ENCODE results near the gene GALNT2. TPM values are rescaled to one million over a fixed set of nuclear protein-coding genes. Genes with fewer than 3 reads are reported as not detected.
A peak's percentile ranks its signal among the peaks of the same experiment; 100 is the strongest.

The GALNT2 gene
- total and polyA plus RNA-seq, 10 donors = 7.9 to 44.8 (median 36.9) TPM

DNA sequence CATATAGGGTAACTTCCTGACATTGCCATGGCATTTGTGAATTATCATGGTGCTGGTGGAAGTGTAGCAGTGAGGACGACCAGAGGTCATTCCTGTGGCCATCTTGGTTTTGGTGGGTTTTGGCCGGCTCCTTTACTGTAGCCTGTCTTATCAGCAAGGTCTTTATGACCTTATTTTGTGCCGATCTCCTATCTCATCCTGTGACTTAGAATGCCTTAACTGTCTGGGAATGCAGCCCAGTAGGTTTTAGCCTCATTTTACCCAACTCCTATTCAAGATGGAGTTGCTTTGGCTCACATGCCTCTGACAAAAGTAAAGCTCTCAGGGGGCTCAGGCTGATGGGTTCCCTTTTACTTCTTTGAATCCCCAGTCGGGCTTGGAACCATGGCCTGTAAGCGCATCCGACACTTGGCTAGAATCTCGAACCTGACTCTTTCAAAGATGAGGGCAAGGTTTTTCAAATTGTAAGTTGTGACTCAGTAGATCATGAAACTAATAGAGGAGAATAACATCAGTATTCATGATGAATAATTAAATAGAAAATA is 85.0 kb downstream of the GALNT2 start:
- whole genome bisulfite sequencing, 5 donors = 86 to 92% (median 91%) methylated on average over 7 of the region's 7 CpGs
- no peak for DNase-seq
- no peaks in the 10 kb centered on the region for H3K36me3 ChIP-seq
- H3K4me3 ChIP-seq = no peak overlapping the region
- TF ChIP-seq POLR2AphosphoS5 (IDR thresholded peaks at IDR 0.05) = no peak
- H3K4me1 ChIP-seq = peaks cover 2 to 82% (median 49%) of the 10 kb centered on the region in 6 donors
- H3K9me3 ChIP-seq = no peaks in the 10 kb centered on the region
- H3K27ac ChIP-seq = no peak overlapping the region
- no peaks in the 10 kb centered on the region for H3K27me3 ChIP-seq (replicated peaks in 1 of 7)
- intact Hi-C loops (cut with DNase I; ENCODE audit: low total_unique reads) = no loop called here

DNA sequence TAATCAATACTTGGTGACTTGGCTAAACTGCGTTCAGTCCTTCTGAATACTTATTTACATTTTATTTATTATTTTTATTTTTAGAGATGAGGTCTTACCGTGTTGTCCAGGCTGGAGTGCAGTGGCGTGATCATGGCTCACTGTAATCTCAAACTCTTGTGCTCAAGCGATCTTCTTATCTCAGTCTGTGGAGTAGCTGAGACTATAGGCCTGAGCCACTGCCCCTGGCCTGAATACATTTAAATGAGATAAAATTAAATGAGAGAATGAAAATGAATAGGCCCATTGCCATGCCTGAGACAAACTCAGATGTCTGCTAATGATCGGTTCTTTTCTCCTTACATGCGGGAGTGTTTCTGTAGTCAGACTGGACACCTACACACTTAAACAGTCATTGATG is 86.0 kb downstream of the GALNT2 start:
- Histone ChIP-seq H3K4me3 (no peak overlapping the region), H3K9me3 (no peaks in the 10 kb centered on the region), H3K27me3 (replicated peaks in 1 of 7) (no peaks in the 10 kb centered on the region), H3K4me1 (peaks cover 2 to 78% (median 45%) of the 10 kb centered on the region in 6 donors), H3K27ac (peak overlapping the region in 4 of 8 donors; percentile 67 to 84 (median 80)), H3K36me3 (no peaks in the 10 kb centered on the region)
- intact Hi-C loops (cut with DNase I; ENCODE audit: low total_unique reads) = no loop called here
- no peak for DNase-seq
- TF ChIP-seq POLR2A (IDR thresholded peaks at IDR 0.05) (no peak), POLR2AphosphoS5 (IDR thresholded peaks at IDR 0.05) (no peak)
- TF ChIP-seq, protein P1, sequence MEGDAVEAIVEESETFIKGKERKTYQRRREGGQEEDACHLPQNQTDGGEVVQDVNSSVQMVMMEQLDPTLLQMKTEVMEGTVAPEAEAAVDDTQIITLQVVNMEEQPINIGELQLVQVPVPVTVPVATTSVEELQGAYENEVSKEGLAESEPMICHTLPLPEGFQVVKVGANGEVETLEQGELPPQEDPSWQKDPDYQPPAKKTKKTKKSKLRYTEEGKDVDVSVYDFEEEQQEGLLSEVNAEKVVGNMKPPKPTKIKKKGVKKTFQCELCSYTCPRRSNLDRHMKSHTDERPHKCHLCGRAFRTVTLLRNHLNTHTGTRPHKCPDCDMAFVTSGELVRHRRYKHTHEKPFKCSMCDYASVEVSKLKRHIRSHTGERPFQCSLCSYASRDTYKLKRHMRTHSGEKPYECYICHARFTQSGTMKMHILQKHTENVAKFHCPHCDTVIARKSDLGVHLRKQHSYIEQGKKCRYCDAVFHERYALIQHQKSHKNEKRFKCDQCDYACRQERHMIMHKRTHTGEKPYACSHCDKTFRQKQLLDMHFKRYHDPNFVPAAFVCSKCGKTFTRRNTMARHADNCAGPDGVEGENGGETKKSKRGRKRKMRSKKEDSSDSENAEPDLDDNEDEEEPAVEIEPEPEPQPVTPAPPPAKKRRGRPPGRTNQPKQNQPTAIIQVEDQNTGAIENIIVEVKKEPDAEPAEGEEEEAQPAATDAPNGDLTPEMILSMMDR (IDR thresholded peaks at IDR 0.05 in 8 of 11, conservative IDR thresholded peaks at IDR 0.05 in 3 of 11) = no peak
- WGBS, 5 donors = 92 to 97% (median 95%) methylated on average over 6 of the region's 6 CpGs

DNA sequence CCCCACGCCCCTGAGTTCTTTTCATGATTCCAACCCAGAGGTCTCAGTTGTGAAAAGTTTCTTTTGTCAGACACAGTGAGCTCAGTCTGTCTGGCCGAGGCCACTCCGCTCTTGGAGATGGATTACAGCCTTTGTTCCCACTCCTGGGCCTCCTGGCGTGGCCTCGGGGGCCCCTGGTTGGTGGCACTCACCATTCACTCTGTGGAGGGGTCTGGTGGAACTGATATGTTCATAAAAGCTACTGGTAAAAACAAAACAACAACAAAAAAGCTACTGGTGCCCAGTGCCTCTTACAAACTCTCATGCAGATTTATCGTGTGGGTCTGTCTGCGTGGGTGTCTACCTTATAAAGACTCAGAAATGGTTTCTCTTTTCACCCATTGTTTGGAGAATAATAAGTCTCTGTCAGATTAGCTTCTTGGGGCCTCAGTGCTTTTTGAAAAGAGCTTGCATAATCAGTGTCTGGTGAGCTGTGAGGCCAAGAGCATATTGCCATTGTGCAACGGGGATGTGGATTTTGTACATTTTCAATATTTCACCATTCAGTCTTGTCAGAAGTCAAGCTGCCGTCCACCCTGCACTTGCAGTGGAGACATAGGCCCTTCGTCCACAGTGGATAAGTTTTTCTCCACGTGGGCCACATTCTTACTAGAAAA is 86.7 kb downstream of the GALNT2 start:
- no peak for TF ChIP-seq POLR2A (IDR thresholded peaks at IDR 0.05)
- peak in 1 of 3 donors; percentile 69 for TF ChIP-seq POLR2AphosphoS5 (IDR thresholded peaks at IDR 0.05)
- Histone ChIP-seq H3K27me3 (replicated peaks in 1 of 7) (no peaks in the 10 kb centered on the region), H3K4me1 (peaks cover 2 to 78% (median 46%) of the 10 kb centered on the region in 6 donors), H3K9me3 (no peaks in the 10 kb centered on the region), H3K27ac (peak overlapping the region in 6 of 8 donors; percentile 39 to 84 (median 72)), H3K4me3 (peak overlapping the region in 1 of 8 donors; percentile 22), H3K36me3 (no peaks in the 10 kb centered on the region)
- DNase-seq = no peak
- intact Hi-C loops (cut with DNase I; ENCODE audit: low total_unique reads) = no loop called here
- WGBS, 5 donors = 53 to 79% (median 69%) methylated on average over 11 of the region's 11 CpGs

DNA sequence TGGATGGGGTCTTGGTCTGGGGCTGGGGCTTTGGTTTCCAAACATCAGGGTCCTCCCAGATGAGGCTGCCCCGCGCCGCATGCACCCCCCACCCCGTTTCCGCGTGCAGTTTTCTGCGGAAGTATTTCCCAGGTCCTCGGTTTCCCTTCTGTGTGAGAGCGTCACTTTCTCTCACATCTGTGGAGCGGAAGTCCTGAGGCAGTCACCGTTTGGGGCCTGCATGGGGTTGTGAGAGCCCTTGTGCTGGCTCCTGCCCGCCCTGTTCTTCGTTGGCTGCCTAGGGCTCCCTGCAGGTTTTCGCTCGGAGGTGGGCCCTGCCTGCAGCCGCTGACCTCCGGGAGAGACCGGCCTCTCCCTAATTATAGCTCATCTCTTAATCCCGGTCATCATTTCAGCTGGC is 88.0 kb downstream of the GALNT2 start:
- TF ChIP-seq POLR2AphosphoS5 (IDR thresholded peaks at IDR 0.05) (no peak), POLR2A (IDR thresholded peaks at IDR 0.05) (no peak)
- TF ChIP-seq, protein P1 (IDR thresholded peaks at IDR 0.05 in 8 of 11, conservative IDR thresholded peaks at IDR 0.05 in 3 of 11) = no peak
- no peak for DNase-seq
- Histone ChIP-seq H3K9me3 (no peaks in the 10 kb centered on the region), H3K36me3 (no peaks in the 10 kb centered on the region), H3K4me1 (peaks cover 0 to 75% (median 40%) of the 10 kb centered on the region in 6 donors), H3K27me3 (replicated peaks in 1 of 7) (no peaks in the 10 kb centered on the region), H3K4me3 (no peak overlapping the region), H3K27ac (peak overlapping the region in 3 of 8 donors; percentile 77 to 84 (median 82))
- intact Hi-C loops (cut with DNase I; ENCODE audit: low total_unique reads) = no loop called here
- 90 to 94% (median 90%) methylated on average over 19 of the region's 19 CpGs for WGBS, 5 donors

DNA sequence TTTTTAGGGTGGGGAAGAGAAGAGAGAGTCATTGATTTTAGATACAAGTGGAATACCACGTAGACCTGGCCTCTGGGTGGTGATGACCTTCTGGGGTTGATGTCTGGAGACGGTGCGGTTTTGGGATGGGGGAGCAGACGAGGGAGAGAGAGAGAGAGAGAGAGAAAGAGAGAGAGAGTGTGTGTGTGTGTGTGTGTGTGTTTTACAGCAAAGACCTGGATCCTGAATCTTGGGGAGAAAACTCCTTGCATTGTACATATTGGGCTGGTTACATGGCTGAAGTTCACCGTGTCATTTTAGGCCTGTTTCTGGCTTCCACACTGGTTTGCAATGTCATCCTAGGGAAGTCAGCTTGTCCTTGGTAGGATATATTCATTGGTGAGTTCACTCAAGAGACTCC is 89.0 kb downstream of the GALNT2 start:
- Histone ChIP-seq H3K27ac (no peak overlapping the region), H3K36me3 (no peaks in the 10 kb centered on the region), H3K27me3 (replicated peaks in 1 of 7) (no peaks in the 10 kb centered on the region), H3K9me3 (no peaks in the 10 kb centered on the region), H3K4me3 (no peak overlapping the region), H3K4me1 (peaks cover 0 to 72% (median 36%) of the 10 kb centered on the region in 6 donors)
- DNase-seq = no peak
- intact Hi-C loops (cut with DNase I; ENCODE audit: low total_unique reads) = no loop called here
- WGBS, 5 donors = 78 to 89% (median 82%) methylated on average over 4 of the region's 5 CpGs
- TF ChIP-seq POLR2AphosphoS5 (IDR thresholded peaks at IDR 0.05) = no peak
- TF ChIP-seq POLR2A (IDR thresholded peaks at IDR 0.05) = no peak
- TF ChIP-seq, protein P1 (IDR thresholded peaks at IDR 0.05 in 8 of 11, conservative IDR thresholded peaks at IDR 0.05 in 3 of 11) = no peak

Measured in spleen (tissue), 11 donors.